ENCODE data around the gene EDC3. TPM values are rescaled to one million over a fixed set of nuclear protein-coding genes. Genes with fewer than 3 reads are reported as not detected.

The EDC3 gene
- polyA plus RNA-seq, 5 donors = 38.3 to 43.7 (median 39.9) TPM

DNA sequence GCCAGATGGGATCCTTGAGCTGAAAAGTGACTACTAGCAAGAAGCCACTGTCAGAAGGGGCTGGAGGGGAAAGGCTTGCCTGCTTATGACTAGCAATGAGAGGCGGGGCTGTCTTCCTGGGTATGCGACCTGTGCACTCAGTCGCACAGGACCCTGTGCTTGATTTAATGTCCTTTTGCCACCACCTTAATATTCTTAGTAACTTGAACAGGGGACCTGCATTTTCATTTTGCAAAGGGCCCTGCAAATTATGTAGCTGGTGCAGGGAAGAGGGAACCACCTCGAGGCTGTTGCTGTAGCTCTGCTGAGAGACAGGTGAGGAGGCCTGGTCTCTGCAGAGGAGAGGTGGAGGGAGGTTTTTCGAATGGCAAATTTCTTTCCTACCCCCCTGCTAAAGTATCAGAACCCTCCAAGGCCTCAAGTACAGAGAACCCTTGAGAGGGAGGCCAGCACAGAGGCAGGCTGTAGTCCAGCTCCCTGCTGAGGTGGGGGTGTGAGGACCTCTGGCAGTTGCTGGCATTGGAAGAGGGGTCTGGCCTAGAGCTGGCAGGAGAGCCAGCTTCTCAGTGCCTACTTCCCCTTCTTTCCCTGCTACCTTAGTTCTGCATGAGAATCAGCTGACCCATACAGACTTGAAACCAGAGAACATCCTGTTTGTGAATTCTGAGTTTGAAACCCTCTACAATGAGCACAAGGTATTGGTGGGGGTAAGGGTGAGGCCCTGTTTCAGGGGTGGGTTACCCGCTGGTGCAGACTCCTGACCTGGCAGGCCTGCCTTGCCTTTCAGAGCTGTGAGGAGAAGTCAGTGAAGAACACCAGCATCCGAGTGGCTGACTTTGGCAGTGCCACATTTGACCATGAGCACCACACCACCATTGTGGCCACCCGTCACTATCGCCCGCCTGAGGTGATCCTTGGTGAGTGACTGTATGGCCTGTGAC lies 68.8 kb downstream of the EDC3 start:
- DNase-seq = no peak

DNA sequence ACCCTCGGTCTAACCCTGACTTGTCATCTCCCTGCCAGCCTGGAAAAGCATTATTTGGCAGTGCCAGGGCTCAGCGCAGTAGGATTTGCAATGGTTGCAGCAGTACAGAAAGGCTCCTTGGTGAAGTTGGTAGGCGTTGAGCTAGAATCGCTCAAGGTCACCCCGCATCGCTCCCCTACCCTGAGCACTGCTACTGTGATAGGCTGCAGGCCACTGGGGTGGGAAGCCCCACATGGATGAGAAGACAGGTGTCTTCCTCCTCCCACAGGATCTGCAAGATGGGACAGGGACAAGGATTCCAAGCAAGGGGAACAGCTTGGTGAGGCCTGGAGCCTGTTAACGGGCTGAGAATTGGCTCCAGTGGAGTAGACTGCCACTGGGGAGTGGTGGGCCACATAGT lies 69.5 kb downstream of the EDC3 start:
- DNase-seq = no peak

DNA sequence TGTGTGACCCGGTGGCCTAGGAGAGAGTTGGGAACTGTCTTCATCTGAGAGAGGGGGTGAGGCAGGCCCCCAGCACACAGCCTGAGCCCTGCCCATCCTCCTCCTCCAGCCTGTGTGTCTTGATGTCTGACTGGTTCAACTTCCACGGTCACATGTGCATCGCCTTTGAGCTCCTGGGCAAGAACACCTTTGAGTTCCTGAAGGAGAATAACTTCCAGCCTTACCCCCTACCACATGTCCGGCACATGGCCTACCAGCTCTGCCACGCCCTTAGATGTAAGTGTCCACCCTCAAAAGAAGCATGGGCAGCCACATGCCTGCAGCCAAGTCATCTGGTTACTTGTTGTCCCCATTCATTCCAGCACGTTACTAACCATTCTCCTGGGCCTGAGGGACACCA lies 70.1 kb downstream of the EDC3 start:
- DNase-seq = no peak

- no peak for DNase-seq
These were observed 71.7 kb downstream of the EDC3 start for GRCh38 chr15:74624020-74624602.

DNA sequence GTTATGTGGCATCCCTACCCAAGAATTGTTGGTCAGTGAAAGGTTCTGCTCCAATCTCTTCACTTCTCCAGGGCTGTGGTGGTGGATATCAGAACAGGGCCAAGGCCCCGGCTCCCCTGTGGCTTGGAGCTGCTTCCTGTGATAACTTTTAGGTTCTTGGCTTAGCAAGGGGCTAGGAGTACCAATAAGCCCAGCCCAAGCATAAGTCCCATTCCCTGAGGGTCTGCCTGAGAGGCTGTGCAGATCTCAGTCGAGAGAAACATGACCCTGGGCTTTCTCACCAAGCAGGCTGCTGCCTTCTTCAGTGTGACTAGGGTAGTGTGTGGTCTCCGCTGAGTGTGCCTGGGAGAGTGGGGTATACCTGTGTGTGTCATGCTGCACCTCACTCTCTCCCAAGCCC lies 73.1 kb downstream of the EDC3 start:
- DNase-seq = no peak

DNA sequence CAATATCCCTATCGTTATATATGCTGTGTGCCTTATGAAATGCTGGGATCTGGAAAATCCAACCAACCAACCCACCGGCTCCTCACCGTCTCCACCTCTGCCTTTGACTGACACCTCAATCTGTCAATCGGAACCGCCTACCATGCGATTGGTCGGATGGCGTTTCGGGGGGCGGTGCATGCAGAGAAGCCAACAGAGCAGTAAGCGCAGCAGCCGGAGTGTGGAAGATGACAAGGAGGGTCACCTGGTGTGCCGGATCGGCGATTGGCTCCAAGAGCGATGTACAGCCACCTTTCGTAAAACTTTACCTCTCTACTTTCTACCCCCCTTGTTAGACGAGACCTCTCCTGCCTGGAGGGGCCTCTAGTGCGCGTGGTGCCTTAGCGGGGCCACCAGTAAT lies 73.9 kb downstream of the EDC3 start:
- DNase-seq = no peak

- no peak for DNase-seq
These were observed 74.3 kb downstream of the EDC3 start for GRCh38 chr15:74621546-74621920.

GRCh38 chr15:74620636-74621545 lies 74.9 kb downstream of the EDC3 start:
- DNase-seq = no peak

- DNase-seq = no peak
These were observed 75.7 kb downstream of the EDC3 start for GRCh38 chr15:74619916-74620635.

DNA sequence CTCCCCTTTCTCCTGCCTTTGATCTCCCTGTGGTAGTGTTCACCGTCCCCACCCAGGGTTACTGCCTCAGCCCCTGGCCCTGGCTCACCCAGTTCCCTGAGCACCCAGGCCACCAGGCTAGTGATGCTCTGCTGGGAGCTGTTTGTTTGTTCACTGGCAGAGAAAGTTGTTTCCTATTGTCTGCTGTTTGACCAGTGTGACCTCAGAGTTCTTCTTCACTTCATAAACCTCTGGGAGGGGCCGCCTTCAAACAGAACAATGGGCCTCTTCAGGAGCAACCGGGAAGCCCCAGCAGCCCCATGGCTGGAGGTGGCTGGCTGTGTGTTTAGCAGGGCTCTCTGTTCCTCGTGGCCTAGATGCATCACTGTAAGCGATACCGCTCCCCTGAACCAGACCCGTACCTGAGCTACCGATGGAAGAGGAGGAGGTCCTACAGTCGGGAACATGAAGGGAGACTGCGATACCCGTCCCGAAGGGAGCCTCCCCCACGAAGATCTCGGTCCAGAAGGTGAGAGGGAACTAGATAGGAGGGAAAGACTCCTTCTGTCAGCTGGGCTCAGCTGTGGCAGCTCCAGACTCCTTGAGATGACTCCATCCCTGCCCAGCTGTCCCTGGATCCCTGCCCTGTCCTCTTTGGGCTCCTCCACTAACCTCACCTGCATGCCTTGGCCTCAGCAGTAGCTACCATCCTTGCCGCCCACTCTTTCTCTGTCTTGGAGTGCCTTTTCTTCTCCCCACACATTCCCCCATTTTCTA lies 76.8 kb downstream of the EDC3 start:
- DNase-seq = no peak

DNA sequence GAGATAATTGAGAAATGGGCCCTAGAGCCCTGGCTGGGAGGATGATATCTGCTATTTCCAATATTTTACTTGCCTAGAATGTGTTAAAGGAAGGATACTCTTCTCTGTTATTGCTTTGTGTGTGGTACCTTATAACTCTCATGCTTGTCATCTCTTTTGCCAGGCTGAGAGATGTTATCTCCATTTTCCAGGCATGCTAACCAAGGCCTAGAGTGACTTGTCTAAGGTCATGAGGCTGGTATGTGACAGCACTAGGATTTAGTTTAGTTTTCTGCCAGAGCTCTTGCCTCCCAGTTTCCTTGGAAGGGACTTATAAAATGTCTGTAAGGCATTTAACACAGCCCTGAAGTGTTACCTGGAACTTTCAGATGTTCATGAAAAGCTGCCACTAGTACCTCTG lies 78.8 kb downstream of the EDC3 start:
- no peak for DNase-seq

GRCh38 chr15:74616366-74616939 lies 79.4 kb downstream of the EDC3 start:
- DNase-seq = peak; percentile 33 to 46

DNA sequence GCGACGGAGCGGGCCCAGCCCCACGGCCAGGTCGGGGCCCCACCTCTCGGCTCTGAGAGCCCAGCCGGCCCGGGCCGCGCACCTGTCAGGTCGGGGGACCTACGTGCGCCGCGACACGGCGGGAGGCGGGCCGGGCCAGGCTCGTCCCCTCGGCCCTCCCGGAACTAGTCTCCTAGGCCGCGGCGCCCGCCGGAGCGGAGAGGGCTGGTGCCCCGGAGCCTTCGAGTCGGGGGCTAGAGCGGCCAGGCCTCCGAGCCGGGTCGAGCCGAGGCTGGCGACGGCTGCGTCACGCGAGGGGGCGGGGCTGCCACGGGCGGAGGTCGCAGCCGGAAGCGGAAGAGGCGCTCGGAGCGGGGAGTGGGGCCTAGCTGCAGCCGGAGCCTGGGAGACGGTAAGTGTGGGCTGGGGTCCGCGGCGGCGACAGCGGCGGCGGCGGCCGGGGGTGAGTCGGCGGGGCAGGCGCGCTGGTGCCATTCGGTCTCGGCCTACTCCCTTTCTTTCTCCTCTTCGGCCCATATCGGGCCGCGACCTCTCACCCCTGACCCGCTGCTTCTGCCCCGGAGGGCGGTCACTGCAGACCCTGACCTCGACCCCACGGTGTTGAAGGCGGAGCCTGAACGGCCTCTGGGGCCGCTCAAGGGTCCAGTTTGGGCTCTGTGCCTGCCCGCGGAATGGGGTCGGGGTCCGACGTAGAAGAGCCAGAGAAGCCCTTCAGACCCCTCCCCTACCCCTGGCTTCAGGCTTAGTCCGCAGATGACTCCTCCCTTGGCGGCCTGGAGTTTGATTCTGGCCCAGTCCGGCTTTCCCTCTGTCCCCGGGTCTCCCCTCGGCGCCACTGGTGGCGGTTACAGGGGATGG lies 80.1 kb downstream of the EDC3 start, which contains the start of gene CLK3:
Gene CLK3, plus strand, starts transcription at position 329 of the 858 bp plus-strand sequence. CDS start 3,361 bp downstream, outside the sequence.
- peak; percentile 94 to 95 for DNase-seq

GRCh38 chr15:74614744-74615507 lies 80.9 kb downstream of the EDC3 start:
- peak; percentile 25 to 85 for DNase-seq

GRCh38 chr15:74613953-74614743 lies 81.7 kb downstream of the EDC3 start:
- peak in 1 of 2 donors; percentile 86 for DNase-seq

GRCh38 chr15:74613089-74613952 lies 82.5 kb downstream of the EDC3 start:
- no peak for DNase-seq

- DNase-seq = no peak
These were observed 83.1 kb downstream of the EDC3 start for GRCh38 chr15:74612677-74613076.

All from right lung (tissue), 5 donors.